RWPE2 (cell line): ENCODE results near the gene ATXN7L1.

Source experiments
- ATAC-seq: fragments of 200-7000 bp; cut with Tn5 transposase; 3 replicates; pipeline ENCODE4 v1.9.1; 2021; ENCODE audit warnings: low read depth
- DNase-seq: peaks from one replicate; pipeline ENCODE4 v3.0.0-alpha.2; 2020; ENCODE audit warnings: low spot score
- H3K27ac ChIP-seq: fragments of 450-650 bp; 2 replicates; pipeline ENCODE4 v1.5.1; 2017; ENCODE audit warnings: mild to moderate bottlenecking; ENCODE audit not compliant: poor library complexity, severe bottlenecking
- H3K27me3 ChIP-seq: fragments of 250-450 bp; sonication (Bioruptor Pico); 2 replicates; pipeline ENCODE4 v1.5.1; 2021; ENCODE audit warnings: mild to moderate bottlenecking, moderate library complexity; ENCODE audit not compliant: insufficient read depth, poor library complexity, severe bottlenecking
- H3K36me3 ChIP-seq: fragments of 250-450 bp; sonication (Bioruptor Pico); 2 replicates; pipeline ENCODE4 v1.5.1; 2020; ENCODE audit warnings: low read depth, mild to moderate bottlenecking, moderate library complexity
- H3K4me1 ChIP-seq: fragments of 250-450 bp; sonication (Bioruptor Pico); 2 replicates; pipeline ENCODE4 v1.5.1; 2021; ENCODE audit warnings: mild to moderate bottlenecking, moderate library complexity; ENCODE audit not compliant: insufficient read depth, poor library complexity, severe bottlenecking
- H3K4me3 ChIP-seq: fragments of 250-450 bp; sonication (Bioruptor Pico); 2 replicates; pipeline ENCODE4 v1.5.1; 2021; ENCODE audit warnings: mild to moderate bottlenecking, moderate library complexity; ENCODE audit not compliant: severe bottlenecking
- H3K9me3 ChIP-seq: fragments of 250-450 bp; sonication (Bioruptor Pico); 2 replicates; pipeline ENCODE4 v1.5.1; 2021; ENCODE audit warnings: mild to moderate bottlenecking, moderate library complexity; ENCODE audit not compliant: severe bottlenecking
- TF ChIP-seq, protein P1 (sequence below): fragments of 450-650 bp; IDR thresholded peaks from one replicate; pipeline ENCODE4 v1.5.1; 2017; ENCODE audit warnings: mild to moderate bottlenecking, moderate library complexity; ENCODE audit not compliant: poor library complexity, severe bottlenecking

ATXN7L1 gene

DNA sequence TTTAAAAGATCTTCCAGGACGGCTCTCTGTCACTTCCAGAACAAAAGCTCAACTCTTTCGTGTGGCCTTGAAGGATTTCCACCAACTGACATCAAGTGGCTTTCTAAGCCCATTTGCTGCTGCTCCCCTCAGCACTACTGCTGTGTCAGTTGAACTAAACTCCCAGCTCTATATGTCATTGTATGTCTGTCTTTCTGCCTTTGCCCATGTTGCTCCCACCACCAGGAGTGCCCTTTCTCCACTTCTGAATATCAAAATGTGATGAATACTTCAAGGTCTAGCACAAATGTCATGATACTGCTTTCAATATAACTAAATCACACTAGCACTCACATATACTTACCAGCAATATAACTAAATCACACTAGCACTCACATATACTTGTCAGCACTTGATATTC is 138.3 kb downstream of the ATXN7L1 start:
- ATAC-seq (no peak), DNase-seq (no peak)
- no peaks in the 10 kb centered on the region for H3K36me3 ChIP-seq
- no peak overlapping the region for H3K27ac ChIP-seq
- no peak overlapping the region for H3K4me3 ChIP-seq
- TF ChIP-seq, protein P1, sequence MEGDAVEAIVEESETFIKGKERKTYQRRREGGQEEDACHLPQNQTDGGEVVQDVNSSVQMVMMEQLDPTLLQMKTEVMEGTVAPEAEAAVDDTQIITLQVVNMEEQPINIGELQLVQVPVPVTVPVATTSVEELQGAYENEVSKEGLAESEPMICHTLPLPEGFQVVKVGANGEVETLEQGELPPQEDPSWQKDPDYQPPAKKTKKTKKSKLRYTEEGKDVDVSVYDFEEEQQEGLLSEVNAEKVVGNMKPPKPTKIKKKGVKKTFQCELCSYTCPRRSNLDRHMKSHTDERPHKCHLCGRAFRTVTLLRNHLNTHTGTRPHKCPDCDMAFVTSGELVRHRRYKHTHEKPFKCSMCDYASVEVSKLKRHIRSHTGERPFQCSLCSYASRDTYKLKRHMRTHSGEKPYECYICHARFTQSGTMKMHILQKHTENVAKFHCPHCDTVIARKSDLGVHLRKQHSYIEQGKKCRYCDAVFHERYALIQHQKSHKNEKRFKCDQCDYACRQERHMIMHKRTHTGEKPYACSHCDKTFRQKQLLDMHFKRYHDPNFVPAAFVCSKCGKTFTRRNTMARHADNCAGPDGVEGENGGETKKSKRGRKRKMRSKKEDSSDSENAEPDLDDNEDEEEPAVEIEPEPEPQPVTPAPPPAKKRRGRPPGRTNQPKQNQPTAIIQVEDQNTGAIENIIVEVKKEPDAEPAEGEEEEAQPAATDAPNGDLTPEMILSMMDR, result no peak
- no peaks in the 10 kb centered on the region for H3K4me1 ChIP-seq
- H3K9me3 ChIP-seq, result no peaks in the 10 kb centered on the region
- H3K27me3 ChIP-seq, result no peaks in the 10 kb centered on the region

DNA sequence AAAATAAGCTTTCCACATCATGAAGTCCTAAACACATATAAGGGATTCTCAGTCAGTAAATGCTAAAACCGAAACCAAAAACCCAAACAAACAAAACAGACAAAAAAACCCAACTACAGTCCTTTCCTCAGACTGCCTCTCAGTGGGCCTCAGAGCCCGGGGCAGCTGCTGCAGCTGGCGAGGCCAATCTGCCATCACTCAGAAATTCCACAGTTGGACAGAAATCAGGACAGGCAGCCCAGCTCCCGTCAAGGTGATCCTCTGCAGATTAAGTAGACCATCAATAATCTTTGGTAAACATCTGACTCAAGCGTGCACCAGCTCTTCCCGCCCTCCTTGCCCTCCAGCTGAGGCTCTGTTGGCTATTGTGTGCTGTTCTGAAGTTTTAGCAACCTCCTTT is 142.2 kb downstream of the ATXN7L1 start:
- no peak for DNase-seq
- ATAC-seq, result peak; percentile 76
- Histone ChIP-seq H3K36me3 (no peaks in the 10 kb centered on the region), H3K27me3 (no peaks in the 10 kb centered on the region), H3K4me1 (no peaks in the 10 kb centered on the region), H3K4me3 (no peak overlapping the region), H3K9me3 (no peaks in the 10 kb centered on the region), H3K27ac (no peak overlapping the region)
- TF ChIP-seq, protein P1, result no peak

DNA sequence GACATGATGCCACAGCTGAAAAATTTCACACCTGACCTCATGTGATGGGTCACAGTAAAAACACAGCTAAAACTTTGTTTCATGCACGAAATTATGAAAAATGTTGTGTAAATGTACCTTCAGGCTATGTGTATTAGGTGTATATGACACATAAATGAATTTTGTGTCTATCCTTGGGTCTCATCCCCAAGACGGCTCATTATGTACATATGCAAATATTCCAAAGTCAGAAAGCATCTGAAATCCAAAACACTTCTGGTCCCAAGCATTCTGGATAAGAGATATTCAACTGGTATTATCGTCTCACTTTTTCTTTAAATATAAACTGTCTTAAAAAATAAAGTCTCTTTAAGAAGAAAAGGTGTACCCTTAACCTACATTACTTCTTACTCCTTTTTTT is 145.4 kb downstream of the ATXN7L1 start:
- Histone ChIP-seq H3K36me3 (no peaks in the 10 kb centered on the region), H3K27me3 (no peaks in the 10 kb centered on the region), H3K9me3 (no peaks in the 10 kb centered on the region), H3K4me3 (no peak overlapping the region), H3K27ac (no peak overlapping the region), H3K4me1 (no peaks in the 10 kb centered on the region)
- no peak for ATAC-seq
- TF ChIP-seq, protein P1, result no peak
- DNase-seq, result no peak

DNA sequence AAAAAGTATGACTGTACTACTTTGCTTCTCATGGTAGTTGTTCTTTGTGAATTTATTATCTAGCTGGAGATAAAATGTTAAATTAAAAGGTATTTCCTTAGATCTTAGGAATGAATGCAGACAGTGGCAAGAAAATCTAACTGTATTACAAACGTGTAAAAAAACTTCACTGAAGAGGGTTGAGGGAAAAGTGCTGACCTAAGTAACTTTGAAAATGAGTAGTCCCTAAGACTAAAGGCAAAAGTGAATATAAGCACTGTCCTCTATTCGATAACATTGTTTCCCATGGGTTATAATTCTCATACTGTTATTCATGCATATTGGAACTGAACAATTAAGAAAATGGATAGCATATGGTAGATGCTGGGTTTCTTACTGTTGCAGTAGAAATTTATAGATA is 148.4 kb downstream of the ATXN7L1 start:
- DNase-seq, result no peak
- H3K4me3 ChIP-seq, result no peak overlapping the region
- H3K9me3 ChIP-seq, result no peaks in the 10 kb centered on the region
- no peaks in the 10 kb centered on the region for H3K4me1 ChIP-seq
- H3K36me3 ChIP-seq, result no peaks in the 10 kb centered on the region
- no peak overlapping the region for H3K27ac ChIP-seq
- TF ChIP-seq, protein P1, result no peak
- ATAC-seq, result no peak
- H3K27me3 ChIP-seq, result no peaks in the 10 kb centered on the region

DNA sequence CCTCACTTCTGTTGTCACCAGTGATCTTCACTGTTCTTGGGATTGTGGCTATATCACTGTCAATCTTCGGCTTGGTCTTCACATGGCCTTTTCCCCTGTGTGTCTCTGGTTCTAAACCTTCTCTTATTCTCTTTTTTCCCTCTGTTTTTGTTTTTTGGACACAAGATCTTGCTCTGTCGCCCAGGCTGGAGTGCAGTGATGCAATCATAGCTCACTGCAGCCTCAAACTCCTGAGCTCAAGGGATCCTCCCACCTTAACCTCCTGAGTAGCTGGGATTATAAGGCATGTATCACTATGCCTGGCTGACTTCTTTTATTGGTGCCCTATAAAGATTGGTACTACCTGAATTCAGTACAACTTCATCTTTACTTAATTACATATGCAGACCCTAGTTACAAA is 151.7 kb downstream of the ATXN7L1 start:
- no peaks in the 10 kb centered on the region for H3K4me1 ChIP-seq
- no peaks in the 10 kb centered on the region for H3K9me3 ChIP-seq
- no peak overlapping the region for H3K27ac ChIP-seq
- DNase-seq (no peak), ATAC-seq (no peak)
- H3K4me3 ChIP-seq, result no peak overlapping the region
- H3K27me3 ChIP-seq, result no peaks in the 10 kb centered on the region
- TF ChIP-seq, protein P1, result no peak
- no peaks in the 10 kb centered on the region for H3K36me3 ChIP-seq
